Keratinocyte (primary cell): Measurements from ENCODE around the gene NR6A1.

Experiments used
- CTCF ChIP-seq, 3 experiments: IDR thresholded peaks in 1 of 3; conservative IDR thresholded peaks in 1 of 3; optimal IDR thresholded peaks in 1 of 3; 2 replicates in 2 of 3; 3 replicates in 1 of 3; pipeline versions ENCODE3 to v1.5.1; 2011; ENCODE audit warnings: low read length in 3 of 3, mild to moderate bottlenecking in 3 of 3, moderate library complexity in 2 of 3, control low read depth in 1 of 3, inconsistent platforms in 1 of 3; ENCODE audit not compliant: insufficient read depth in 2 of 3; ENCODE audit errors: extremely low read depth in 1 of 3
- EZH2 ChIP-seq: IDR thresholded peaks from one replicate; pipeline ENCODE4 v1.6.1; 2012; ENCODE audit warnings: inconsistent platforms, mild to moderate bottlenecking, low read length, moderate library complexity

DNA sequence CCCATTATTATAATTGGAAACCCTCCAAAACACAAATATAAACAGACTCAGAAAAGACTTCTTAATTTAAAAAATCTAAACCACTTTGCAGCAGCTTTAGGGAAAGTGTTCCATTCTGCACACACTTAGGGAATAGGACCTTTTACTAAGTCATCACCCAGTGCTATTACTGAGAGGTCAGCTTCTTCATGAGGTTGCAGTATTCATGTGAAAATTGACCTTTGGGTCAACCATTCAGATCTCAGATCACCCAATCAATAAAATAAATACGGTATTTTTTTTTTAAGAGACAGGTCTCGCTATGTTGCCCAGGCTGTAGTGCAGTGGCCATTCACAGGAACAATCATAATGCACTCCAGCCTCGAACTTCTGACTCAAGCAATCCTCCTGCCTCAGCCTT is 21.8 kb downstream of the NR6A1 start:
- TF ChIP-seq CTCF (optimal IDR thresholded peaks at IDR 0.05 in 1 of 3, IDR thresholded peaks at IDR 0.05 in 1 of 3, conservative IDR thresholded peaks at IDR 0.05 in 1 of 3; ENCODE audit: extremely low read depth in 1 of 3, insufficient read depth in 2 of 3, low read length in 3 of 3), result no peak
- TF ChIP-seq EZH2, result no peak
